H1 (cell line): Measurements from ENCODE around the gene HOXA10. TPM values are rescaled to one million over a fixed set of nuclear protein-coding genes. Genes with fewer than 3 reads are reported as not detected.

Source experiments
- SIN3A ChIP-seq, 2 experiments: IDR thresholded peaks in 1 of 2; conservative IDR thresholded peaks in 1 of 2; 2 replicates each; pipeline ENCODE4 v1.6.1; 2011 to 2012; ENCODE audit warnings: low read length in 2 of 2, improper control_type of control experiment in 1 of 2, low read depth in 1 of 2, mild to moderate bottlenecking in 1 of 2
- SP2 ChIP-seq: IDR thresholded peaks from 2 replicates; pipeline ENCODE4 v1.6.1; 2012; ENCODE audit warnings: mild to moderate bottlenecking, low read length, inconsistent platforms
- polyA plus RNA-seq, 7 experiments: library from polyadenylated mRNA; depleted of rRNA in 3 of 7; stranded (reverse) in 5 of 7; unstranded in 2 of 7; fragments of >200 nt in 5 of 7; fragments of 200-250 nt in 2 of 7; gene quantifications; 1 replicate in 5 of 7; 2 replicates in 1 of 7; 4 replicates in 1 of 7; pipeline versions ENCODE4 v1.2.1 to v1.2.3, GENCODE V29; 2011 to 2013; ENCODE audit warnings: missing spikeins in 2 of 7, mixed read lengths in 2 of 7
- total RNA-seq: library from RNA; stranded (reverse); fragmentation: NEBNext Ultra II Directional; extraction: Animal tissue kit (Norgen Biotek cat#: 25700); gene quantifications from 2 replicates; pipeline ENCODE4 v1.2.1, GENCODE V29; 2021

HOXA10 gene
- total and polyA plus RNA-seq, 2 of the 8 experiments (the other 6 are each of a cell fraction or from before 2014, with no cell fraction given), result not detected

DNA sequence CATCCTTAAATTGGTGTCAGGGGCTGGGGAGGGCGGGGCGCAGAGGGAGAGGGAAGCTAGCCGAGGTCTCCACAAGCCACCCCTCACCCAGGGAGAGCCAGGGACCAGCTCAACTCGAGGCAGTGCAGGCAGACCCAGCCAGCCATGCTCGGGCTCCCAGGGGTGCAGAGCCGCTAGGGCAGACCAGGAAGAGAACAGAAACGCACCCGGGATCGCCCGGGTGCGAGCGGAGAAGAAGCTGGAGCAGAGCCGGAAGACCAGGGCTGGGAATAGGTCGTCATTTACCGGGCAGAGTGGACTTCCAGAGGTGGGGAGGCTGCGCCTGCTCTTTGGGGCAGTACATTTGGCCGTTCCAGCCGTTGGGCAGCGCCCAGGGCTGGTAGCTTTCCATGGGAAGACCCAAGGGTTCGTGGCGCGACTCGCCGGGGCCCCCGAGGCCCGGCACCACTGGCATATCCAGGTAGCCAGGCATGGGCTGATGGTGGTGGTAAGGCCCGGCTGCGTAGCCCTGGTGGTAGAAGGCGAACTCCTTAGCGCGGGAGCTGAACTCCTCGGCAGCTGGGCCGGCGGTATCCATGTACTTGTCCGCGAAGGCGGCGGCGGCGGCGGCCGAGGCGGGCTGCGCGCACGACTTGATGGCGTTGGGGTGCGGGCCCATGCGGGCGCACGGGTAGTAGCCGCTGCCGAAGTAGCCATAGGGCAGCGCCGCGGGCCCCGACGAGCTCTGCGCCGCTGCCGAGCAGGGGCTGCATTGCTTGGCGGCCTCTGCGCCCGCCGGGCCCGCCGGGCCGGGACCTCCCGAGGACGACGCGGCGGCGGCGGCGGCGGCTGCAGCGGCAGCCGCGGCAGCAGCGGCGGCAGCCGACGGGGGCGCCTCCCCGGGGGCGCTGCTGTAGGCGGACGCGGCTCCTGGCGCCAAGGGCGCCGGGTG lies 25.0 kb upstream of the HOXA10 start (continued):
- no peak for TF ChIP-seq SIN3A (conservative IDR thresholded peaks at IDR 0.05 in 1 of 2, IDR thresholded peaks at IDR 0.05 in 1 of 2; ENCODE audit: low read depth in 1 of 2, low read length in 2 of 2)
- no peak for TF ChIP-seq SP2
